ENCODE results near the gene OASL.

OASL gene

DNA sequence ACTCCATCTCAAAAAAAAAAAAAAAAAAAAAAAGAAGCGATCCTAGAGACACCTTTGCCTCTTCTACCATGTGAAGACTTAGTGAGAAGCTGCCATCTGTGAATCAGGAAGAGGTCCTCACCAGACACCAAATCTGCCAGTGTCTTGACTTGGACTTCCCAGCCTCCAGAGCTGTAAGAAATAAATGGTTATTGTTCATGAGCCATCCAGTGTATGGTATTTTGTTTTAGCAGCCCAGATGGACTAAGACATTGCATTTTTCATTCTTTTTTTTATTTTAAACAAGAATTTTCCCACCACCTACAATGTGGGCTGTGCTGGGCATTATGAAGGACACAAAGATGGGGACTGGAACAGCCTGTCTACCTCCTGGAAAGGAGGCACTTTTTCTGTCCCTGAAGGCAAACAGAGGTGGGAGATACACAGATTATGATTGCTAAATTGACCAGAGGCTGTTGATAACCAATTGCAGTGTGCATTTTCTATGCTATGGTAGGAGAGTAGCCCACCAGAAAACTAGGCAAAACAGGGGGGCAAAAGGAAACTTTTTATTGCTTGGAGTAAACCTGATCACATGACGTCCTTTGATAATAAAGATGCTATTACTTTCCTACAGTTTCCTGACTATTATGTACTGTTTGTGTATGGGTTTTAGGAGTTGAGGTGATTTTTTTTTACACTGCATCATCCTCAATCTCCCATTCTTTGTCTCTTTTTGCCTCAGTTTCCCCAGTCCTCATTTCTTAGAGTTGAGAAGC lies 20.0 kb downstream of the OASL start:
- in situ Hi-C loops (cut with MboI; ENCODE audit: low sequenced_read_pairs): no loop called here

DNA sequence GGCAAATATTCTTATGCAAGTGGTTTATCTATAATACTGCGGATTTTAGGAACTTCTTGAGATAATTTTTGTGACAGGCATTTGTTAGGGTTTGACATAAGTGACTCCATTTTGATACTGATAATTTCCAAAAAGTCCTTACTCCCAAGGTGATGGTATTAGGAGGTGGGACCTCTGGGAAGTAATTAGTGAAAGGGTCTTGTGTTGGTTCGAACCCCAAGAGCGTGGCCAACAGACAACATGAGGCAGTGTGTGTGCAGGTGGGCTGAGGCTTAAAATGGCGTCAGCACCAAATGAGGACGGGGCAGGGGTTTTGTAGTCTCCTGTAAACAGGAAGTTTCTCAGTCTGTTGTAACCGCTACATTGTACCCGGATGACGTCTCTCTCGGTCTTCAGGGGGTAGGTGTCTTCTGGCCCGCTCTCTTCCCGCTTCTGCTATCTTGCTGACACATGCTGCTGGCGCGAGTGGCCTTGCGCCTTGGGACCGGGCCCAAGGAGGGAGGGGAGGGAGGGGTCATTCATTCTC lies 21.0 kb downstream of the OASL start:
- in situ Hi-C loops (cut with MboI; ENCODE audit: low sequenced_read_pairs): no loop called here

DNA sequence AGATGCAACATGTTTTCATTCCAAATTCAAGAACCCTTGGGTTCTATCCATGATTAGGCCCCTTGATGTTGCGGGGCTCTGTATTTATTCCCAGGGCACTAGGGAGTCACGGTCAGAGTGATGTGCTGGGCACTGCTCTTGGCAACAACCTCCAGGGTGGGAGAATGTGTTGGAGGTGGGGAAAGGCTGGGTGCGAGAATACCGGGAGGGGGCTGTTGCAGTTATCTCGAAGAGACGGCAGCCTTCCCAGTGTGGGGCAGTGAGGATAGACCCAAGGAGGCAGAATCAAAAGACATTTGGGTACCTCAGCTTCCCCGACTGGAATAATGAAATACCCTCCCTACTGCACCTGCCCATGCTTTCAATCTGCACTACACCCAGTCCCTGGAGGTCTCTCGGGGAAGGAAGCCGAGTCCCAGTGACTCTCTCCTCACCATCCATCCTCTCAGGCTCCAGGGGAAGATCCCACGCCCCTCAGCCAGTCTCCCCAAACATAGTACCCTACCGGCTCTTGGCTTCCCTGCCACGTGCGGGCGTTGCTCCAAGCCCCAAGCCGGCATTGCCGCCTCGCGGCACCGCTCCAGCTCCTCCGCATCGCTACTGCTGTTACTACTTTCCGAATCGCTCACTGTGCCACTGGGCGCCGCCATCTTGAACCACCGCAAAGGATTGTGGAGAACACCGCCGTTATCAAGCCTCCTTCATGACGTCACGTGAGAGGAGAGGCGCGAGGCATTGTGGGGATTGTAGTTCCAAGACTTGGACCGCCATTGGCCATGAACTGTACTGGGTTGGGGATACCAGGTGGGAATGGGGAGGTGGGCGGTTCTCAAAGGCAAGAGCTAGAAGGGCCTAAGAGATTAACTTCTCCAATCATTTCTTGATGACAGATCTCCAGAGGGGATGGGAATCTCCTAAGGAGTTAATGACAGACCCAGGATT lies 22.9 kb downstream of the OASL start, which contains the start of gene C12orf43:
TSS of gene C12orf43 (minus strand) at position 663 of the 942 bp plus-strand sequence. CDS start at position 650, 13 bp downstream.
- in situ Hi-C loops (cut with MboI; ENCODE audit: low sequenced_read_pairs): no loop called here

DNA sequence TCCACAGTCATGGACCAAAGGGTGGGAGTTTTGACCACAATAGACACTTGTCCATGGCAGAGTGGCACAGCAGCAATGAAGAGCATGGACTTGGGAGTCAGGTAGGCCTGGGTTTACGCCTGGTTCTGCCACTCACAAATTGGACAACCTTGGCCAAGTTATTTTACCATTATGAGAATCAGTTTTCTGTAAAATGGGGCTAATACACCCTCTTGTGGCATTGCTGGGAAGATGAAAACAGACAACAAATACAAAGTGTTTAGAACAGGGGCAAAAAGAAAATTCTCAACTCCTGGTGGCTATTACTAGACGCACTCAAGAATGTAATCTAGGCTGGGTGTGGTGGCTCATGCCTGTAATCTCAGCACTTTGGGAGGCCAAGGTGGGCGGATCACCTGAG lies 25.3 kb downstream of the OASL start:
- in situ Hi-C loops (cut with MboI; ENCODE audit: low sequenced_read_pairs): no loop called here

DNA sequence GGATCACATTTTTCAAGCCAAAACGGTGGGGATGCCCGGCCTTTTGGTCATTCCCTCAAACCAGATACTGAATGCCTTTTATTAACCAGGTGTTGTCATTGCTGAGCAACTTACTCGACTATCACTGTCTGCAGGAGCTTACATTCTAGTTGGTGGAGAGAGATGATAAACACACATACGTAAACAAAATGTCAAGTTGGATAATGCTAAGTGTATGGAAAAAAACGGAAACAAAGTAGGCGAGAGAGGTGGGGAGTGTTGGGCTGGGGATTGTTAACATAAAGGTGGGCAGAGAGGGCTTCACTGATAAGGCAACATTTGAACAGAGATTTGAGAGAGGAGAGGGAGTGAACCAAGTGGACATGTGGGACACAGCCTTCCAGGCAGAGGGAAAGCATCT lies 27.2 kb downstream of the OASL start:
- in situ Hi-C loops (cut with MboI; ENCODE audit: low sequenced_read_pairs): no loop called here

DNA sequence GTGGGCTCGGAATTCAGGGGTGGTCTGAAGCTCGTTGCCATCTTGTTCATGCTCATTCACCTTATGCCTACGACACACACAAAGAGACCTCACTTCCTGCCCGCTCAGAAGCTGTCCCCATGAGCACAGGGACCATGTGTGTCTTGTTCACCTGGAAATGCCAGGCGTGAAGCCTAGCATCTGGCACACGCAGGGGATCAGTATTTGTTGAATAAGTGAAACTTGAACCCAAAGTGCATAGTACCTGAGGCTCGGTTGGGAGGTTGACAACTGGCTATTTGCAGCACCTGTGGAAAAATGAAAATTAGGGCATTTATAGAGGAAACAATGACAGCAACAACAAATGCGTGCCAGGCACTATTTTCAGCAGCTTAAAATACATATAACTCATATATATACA lies 28.2 kb downstream of the OASL start:
- in situ Hi-C loops (cut with MboI; ENCODE audit: low sequenced_read_pairs): no loop called here

DNA sequence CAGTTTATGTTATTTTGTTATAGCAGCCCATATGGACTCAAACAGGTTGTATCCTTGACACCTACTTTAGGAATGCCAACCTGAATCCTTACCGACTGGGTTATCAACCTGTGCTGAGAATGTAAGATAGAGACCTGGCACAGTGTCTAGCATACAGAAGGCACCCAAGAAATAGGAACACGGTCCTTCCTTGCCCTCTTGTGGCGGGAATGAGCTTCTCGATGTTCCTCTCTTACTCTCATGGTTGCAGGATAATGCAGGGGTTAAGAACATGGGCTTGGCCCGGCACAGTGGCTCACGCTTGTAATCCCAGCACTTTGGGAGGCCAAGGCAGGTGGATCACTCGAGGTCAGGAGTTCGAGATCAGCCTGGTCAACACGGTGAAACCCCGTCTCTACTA lies 29.3 kb downstream of the OASL start:
- in situ Hi-C loops (cut with MboI; ENCODE audit: low sequenced_read_pairs): no loop called here

DNA sequence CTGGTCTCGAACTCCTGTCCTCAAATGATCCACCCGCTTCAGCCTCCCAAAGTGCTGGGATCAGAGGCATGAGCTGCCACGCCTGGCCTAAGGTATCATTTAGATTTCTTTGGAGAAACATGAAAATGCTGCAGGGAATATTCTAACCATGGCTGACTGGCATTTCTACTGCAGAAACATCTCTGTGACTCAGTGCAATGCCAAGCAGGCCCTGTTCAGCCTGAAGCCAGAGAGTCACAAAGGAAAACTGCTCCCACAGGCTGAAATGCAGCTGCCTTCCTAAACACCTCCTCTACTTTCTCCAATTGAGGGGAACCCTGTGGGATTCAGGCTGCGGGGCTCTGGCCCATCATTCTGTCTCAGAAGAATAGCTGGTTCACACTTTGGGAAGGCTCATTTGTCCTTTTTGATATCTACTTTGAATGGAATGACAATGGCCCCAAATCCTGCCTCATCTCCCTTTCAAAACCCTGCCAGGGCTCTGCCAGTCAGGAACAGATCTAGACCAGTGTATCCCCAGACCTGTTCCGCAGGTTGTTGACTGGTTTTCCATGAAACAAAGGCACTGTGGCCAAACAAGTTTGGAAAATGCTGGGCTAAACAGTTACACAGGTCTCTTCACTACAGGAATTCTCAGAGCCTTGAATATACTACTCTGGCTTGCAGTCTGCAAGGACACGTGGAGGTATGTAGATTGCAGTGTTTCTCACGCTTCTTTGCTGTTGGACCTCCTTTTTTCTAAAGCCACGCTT lies 30.5 kb downstream of the OASL start:
- in situ Hi-C loops (cut with MboI; ENCODE audit: low sequenced_read_pairs): no loop called here

DNA sequence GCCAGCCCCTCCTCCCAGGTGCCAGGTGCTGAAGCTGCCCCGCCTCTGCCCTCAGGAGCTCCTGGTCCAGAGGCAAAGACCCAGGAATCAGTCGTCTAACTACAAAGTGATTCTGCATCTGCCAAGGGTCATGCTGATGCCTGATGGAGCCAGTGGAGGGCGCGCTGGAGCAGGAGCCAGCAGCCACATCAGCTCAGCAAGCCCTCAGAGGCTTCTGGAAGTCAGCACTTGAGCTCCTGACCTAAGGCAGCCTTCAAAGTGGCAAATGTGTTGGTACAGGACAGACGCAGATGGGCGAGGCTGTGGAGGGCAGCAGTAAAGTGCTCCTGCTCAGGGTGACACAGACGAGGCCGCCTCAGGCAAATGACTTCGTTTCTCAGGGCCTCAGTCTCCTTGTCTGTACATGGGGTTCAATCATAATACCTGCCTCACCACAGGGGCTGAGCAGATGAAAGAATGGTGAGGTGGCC lies 33.7 kb downstream of the OASL start:
- in situ Hi-C loops (cut with MboI; ENCODE audit: low sequenced_read_pairs): no loop called here

DNA sequence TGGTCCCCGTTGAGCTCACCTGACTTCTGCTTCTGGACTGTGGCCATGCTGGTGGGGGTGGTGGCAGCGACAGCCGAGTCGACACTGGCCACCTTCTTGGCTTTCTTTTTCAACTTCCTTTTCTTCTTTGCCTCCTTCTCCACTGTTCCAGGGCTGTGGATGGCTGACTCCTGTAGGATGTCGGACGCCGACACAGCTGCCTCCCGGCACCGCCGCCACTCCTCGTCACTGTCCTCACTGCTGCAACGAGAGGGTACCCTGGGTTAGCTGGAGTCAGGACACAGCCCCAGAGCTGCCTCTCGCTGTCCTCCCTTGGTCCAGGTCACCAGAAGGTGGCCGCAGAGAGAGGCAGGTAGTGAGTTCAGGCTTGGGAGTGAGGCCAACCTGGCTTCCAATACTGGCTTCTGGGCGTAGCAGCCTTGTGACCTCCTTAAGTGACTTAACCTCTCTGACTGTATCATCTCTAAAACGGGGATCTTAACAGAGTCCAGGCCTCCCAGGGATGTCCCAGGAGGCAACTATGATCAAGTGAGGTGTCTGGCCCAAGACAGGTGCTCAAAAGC lies 34.7 kb downstream of the OASL start:
- in situ Hi-C loops (cut with MboI; ENCODE audit: low sequenced_read_pairs): no loop called here

DNA sequence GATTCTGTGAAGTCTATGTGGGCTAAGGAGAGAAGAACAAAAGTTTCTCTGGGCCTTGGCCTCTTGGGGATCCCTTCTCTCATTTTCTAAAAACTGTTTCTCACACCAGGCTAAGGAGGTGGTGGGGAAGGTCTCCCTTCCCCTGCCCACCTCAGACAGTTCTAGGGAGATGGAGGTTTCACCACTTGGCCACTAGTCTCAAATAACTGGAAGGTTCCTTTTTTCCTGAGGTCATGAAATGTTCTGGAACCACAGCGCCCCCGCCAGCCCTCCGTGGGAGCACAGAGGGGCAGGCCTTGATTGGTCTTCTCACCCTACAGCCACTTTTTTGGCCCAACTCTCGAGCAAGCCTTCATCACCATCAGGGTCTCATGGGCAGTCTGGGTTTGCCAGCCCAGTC lies 35.4 kb downstream of the OASL start:
- in situ Hi-C loops (cut with MboI; ENCODE audit: low sequenced_read_pairs): no loop called here

DNA sequence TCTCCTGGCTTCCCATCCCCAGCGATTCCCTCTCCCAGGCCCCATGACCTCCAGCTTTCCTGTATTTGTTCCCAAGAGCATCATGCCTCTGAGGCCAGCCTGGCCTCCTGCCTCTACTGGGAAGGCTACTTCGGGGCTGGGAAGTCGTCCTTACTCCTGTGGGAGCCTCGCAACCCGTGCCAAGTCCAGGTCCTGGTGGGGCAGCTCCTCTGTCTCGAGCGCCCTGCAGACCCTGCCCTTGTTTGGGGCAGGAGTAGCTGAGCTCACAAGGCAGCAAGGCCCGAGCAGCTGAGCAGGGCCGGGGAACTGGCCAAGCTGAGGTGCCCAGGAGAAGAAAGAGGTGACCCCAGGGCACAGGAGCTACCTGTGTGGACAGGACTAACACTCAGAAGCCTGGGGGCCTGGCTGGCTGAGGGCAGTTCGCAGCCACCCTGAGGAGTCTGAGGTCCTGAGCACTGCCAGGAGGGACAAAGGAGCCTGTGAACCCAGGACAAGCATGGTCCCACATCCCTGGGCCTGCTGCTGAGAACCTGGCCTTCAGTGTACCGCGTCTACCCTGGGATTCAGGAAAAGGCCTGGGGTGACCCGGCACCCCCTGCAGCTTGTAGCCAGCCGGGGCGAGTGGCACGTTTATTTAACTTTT lies 37.1 kb downstream of the OASL start:
- in situ Hi-C loops (cut with MboI; ENCODE audit: low sequenced_read_pairs): no loop called here

DNA sequence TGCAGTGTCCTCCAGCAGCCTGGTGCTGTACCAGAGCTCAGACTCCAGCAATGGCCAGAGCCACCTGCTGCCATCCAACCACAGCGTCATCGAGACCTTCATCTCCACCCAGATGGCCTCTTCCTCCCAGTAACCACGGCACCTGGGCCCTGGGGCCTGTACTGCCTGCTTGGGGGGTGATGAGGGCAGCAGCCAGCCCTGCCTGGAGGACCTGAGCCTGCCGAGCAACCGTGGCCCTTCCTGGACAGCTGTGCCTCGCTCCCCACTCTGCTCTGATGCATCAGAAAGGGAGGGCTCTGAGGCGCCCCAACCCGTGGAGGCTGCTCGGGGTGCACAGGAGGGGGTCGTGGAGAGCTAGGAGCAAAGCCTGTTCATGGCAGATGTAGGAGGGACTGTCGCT lies 38.0 kb downstream of the OASL start:
- in situ Hi-C loops (cut with MboI; ENCODE audit: low sequenced_read_pairs): no loop called here

DNA sequence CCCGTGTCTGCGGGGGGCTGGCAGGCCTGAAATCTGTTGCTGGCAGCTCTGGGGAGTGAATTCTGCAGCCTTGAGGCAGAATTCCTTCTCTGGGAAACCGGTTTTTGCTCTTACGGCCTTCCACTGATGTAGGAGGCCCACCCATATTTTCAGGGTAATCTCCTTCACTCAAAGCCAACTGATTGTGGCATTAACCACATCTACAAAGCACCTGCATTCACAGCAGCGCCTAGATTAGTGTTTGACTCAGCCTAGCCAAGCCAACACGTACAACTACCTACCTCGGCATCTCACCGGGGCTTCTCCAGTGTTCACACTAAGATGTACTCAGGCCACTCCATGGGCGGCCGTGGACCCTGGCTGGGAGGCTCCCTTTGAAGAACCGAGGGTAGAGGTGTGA lies 38.5 kb downstream of the OASL start:
- in situ Hi-C loops (cut with MboI; ENCODE audit: low sequenced_read_pairs): no loop called here

DNA sequence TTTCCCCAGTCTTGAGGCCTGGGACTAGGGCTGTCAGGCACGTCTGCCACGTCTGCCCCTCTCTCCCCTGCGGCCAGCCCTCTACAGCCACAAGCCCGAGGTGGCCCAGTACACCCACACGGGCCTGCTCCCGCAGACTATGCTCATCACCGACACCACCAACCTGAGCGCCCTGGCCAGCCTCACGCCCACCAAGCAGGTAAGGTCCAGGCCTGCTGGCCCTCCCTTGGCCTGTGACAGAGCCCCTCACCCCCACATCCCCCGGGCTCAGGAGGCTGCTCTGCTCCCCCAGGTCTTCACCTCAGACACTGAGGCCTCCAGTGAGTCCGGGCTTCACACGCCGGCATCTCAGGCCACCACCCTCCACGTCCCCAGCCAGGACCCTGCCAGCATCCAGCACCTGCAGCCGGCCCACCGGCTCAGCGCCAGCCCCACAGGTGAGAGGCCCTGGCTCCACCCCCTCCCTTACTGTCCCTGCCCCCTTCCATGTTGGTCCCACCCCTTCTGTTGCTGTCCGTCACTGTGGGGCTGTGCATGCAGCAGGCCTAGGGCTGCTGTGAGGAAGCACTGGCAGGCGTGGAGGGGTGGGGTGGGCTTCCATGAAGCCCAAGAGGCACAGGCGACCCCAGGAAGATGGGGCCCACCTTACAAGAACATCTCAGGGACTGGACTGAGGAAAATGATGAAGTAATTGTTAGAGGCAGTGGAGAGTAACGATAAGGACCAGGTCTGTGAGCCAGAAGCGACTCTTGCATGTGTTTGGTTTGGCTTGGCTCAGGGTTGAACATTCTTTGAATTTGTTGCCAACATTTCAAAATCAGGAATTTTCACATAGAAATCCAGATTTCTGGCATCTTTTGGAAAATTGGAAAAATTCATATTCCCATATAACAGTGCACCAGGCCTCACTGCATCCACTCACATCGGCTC lies 39.6 kb downstream of the OASL start:
- in situ Hi-C loops (cut with MboI; ENCODE audit: low sequenced_read_pairs): no loop called here

DNA sequence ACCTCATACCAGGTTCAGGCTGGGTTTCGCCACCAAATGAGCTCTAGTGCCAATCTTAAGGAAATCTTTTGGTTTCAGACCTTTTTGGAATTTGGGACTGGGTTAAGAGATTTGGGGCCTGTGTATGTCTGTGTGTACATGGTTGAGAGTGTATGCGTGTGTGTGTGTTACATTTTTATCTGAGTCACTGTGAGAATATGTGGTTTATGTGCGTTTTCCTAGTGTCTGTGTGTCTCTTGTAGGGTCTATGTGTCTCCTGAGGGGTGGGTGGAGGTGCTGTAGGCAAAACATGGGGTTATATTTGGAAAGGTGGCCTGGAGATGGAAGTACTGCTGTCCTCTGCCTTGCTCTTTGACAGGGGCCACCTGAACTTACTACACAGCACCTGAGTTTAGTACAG lies 40.6 kb downstream of the OASL start:
- in situ Hi-C loops (cut with MboI; ENCODE audit: low sequenced_read_pairs): no loop called here

DNA sequence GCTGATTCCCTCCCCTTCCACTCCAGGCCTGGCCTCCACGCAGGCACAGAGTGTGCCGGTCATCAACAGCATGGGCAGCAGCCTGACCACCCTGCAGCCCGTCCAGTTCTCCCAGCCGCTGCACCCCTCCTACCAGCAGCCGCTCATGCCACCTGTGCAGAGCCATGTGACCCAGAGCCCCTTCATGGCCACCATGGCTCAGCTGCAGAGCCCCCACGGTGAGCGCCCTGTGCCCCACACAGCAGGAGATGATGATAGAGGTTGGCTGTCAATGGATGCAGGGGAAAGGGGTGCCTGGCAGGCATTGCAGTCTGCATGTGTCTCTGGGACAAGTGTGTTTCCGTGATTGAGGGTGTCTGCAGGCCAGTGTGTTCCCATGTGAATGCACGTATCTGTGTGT lies 41.6 kb downstream of the OASL start:
- in situ Hi-C loops (cut with MboI; ENCODE audit: low sequenced_read_pairs): no loop called here

DNA sequence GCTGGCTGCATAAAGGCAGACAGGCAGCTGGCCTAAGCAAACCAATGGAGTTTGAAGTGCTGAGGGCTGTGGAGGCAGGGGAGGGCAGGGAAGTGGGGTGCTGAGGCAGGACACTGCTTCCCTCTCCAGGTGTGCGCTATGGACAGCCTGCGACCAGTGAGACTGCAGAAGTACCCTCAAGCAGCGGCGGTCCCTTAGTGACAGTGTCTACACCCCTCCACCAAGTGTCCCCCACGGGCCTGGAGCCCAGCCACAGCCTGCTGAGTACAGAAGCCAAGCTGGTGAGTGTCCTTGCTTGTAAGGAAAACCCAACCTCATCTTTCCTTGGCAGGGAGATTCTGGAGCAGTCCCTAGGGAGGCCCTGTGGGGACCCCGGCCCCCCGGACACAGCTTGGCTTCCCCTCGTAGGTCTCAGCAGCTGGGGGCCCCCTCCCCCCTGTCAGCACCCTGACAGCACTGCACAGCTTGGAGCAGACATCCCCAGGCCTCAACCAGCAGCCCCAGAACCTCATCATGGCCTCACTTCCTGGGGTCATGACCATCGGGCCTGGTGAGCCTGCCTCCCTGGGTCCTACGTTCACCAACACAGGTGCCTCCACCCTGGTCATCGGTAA lies 42.8 kb downstream of the OASL start:
- in situ Hi-C loops (cut with MboI; ENCODE audit: low sequenced_read_pairs): no loop called here

All from HL-60/S4 treated with phorbol 12-myristate 13-acetate at 8.2 ng/mL for 4 days and 3 days (cell line).